ENCODE data around the gene TRAPPC8.
A peak's percentile ranks its signal among the peaks of the same experiment; 100 is the strongest.
"Not testable (repeated sequence)": the region's sequence is repeated elsewhere in the genome, so short reads cannot be mapped to it uniquely, and the experiment has no call there.

The TRAPPC8 gene

GRCh38 chr18:31860488-31860887, 82.4 kb downstream of the TRAPPC8 start:
- no peak for DNase-seq

DNA sequence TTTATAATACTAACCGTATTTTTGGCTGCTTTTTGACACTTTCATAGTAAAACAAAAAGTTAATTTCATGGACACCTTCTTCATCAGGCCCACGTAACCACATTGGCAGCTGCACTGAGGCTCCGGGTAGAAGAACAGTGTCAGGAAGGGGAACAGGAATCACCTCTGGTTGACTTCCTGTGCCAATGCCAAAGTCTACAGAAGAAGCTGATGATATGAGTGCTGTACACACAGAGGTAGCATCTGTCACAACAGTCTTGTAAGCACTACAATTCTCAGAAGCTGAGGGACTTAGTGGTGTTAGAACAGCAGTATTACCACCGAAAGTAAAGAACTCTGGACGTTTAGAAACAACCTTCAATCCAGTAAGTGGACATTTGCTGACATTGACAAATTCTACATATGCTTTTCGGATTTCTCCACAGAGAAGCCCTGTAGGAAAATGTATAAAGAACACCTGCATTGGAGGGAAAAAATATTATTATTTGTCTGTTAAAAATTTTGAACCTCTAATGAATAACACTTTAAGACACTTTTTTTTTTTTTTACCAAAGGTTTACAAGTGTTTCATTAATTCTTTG, 85.3 kb downstream of the TRAPPC8 start:
- DNase-seq: no peak

- DNase-seq: no peak
These were observed 92.1 kb downstream of the TRAPPC8 start for GRCh38 chr18:31850844-31851243.

DNA sequence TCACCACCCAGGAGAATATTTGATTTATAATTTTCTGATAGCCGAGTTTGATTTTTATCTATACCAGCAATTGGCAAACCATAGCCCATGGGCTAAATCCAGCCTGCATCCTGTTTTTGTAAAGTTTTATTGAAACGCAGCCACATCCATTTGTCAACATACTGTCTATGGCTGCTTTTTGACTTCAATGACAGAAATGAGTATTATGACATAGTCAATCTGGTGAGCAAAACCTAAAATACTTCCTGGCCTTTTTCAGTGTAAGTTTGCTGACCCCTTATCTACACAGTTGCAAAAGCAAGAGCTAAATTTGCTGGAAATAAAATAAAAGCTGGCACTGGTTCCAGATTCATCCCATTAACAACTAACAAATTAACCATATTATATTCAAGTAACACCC, 102.4 kb downstream of the TRAPPC8 start:
- DNase-seq: no peak

- no peak for DNase-seq
These were observed 105.0 kb downstream of the TRAPPC8 start for GRCh38 chr18:31837879-31838278.

DNA sequence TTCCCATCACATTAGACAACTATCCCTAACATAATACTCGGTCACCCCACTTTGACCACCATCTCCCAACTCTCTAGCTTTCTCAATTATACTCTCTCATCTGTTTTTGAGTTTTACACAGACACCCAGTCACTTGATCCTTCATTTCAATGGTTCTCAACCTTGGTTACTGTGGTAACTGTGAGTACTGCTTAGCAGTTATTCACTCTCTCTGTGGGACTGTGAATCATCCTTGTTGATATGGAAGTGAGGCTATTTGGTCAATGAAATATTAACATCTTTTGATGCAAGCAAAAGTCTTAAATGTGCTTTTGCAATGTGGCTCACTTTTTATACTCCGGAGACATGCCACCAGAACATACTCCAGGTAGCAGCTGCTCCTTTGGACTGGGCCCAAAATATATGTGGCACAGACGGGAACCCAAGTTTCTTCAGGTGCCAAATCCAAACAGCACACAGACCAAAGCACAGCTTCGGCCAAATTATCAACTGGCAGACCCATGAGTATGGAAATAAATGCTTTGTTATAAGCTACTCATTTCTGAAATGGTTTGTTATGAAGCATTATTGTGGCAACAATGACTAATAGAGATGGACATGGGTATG, 107.3 kb downstream of the TRAPPC8 start:
- DNase-seq: no peak

GRCh38 chr18:31831903-31832302, 111.0 kb downstream of the TRAPPC8 start:
- DNase-seq: no peak

DNA sequence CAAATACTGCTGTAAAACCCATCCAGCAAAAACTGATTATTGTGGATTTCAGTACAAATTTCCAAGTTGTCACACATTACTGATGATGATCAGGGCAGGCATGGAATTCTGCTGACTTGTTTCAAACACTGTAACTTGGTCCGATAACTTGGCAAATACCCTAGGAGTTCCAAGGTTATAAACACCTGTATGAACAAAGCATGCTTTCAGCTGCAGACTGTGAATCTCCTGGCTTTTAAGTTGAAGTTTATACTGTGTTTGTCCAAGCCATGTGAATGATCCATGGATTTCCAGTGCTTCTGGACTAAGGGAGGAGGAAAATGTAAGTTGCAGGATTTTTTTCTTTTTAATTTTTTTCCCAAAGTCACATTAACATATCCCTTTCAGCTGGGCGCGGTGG, 112.2 kb downstream of the TRAPPC8 start:
- no peak for DNase-seq

DNA sequence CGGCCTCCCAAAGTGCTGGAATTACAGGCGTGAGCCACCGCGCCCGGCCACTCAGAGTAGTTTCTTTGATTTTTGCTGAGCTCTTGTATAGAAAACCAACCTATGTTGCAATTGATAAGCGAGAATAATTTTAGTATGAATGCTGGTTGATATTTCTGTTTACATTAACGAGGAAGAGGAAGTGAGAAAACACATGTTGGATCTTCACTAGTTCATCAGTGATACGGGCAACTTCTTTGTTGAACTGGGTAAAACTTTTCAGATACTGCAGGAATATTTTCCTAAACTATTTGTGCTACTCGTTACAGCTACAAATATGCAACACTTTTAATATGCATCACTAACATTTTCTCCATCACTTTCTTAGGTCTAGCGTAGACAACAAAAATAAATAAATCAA, 114.3 kb downstream of the TRAPPC8 start:
- no peak for DNase-seq

DNA sequence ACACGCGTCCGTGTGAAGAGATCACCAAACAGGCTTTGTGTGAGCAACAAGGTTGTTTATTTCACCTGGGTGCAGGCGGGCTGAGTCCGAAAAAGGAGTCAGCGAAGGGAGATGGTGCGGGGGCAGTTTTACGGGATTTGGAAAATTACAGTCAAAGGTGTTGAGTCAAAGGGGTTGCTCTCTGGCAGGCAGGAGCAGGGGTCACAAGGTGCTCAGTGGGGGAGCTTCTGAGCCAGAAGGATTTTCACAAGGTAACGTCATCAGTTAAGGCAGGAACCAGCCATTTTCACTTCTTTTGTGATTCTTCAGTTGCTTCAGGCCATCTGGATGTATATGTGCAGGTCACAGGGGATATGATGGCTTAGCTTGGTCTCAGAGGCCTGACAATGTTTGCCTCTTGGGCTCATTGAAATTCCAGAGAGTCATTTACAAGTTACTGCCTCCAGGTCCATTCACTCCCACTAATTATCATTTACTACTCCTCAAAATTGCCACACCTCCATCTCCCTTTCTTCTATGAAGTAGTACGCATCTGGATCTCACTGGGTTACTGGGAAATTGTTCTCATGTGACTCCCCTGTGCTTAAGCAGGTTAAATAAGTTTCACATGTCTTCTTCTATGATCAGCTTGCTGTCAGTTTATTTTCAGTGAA, 116.1 kb downstream of the TRAPPC8 start:
- DNase-seq: not testable (repeated sequence)

DNA sequence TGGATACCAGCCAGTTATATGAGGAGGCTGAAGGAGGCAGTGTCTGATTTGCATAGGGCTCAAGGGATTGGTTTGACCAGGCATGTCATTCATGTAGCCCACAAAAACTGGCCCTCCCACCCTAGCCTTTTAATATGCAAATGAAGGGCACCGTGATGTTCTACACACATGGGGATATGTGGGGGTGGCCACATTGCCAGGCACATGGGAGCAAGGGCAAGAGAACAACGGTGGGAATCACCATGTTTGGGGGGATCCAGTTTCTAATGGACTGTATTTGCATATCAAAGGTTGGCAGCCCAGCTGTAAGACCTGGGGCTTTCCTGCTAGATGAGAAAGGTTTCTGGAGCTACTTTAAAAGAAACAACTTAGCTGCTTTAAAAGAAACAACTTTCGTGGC, 117.2 kb downstream of the TRAPPC8 start:
- DNase-seq: no peak

DNA sequence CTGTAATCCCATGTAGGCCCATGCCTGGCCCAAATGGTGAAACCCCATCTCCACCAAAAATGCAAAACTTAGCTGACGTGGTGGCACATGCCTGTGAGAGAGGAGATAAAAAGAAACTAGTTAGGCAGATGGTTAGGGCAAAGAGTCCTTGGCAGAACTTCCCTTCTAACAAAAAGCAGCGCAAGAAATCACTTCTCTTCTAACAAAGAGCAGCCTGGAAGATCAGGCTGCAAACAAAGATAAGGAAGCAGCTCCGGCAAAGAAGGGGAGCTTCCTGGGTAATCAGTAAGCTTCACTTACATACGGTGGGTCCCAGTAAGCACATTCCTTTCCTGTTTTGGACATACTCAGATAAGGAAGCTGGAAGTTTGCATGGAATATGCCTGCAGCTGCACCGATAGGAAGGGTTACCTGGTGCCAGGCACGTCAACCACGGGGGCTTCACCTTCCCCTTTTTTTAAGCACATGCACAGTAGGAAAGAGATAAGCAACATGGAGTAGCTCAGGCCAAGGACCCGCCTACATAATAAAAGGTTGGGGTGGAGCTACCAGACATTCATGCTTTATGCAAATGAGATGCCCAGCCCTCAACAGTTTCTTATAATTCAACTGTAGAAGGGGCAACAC, 121.3 kb downstream of the TRAPPC8 start:
- no peak for DNase-seq

DNA sequence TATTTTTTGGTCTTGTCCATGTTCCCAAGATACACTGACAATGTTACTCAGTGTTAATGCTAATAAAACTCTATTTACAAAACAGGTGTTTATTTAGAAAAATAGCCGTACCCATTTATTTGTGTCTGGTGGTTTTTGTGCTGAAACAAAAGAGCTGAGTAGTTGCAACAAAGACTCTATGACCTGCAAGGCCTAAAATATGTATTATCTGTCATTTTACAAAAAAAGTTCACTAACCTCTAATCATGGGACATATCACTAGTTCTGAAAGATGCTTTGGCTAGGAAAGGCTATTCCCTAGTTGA, 123.1 kb downstream of the TRAPPC8 start:
- DNase-seq: no peak

GRCh38 chr18:31819106-31819924, 123.6 kb downstream of the TRAPPC8 start:
- DNase-seq: peak; percentile 45

DNA sequence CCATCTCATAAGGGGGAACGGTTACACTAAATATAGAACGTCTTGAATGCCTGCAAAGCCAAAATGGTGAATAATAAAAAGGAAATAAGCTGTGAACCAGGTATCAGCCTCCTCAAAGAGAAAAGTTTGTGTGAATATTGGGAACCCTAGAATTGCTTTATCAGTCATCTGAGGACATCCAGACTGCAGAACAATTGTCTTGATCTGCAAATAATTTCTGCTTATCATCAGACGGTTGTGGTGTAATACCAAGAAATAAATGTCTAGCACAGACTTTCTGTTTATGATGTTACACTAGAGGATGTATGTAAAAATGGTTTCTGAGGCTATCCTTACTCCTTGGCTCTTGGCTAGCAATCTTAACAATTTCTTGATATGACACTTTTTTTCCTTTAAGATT, 128.8 kb downstream of the TRAPPC8 start:
- DNase-seq: no peak

DNA sequence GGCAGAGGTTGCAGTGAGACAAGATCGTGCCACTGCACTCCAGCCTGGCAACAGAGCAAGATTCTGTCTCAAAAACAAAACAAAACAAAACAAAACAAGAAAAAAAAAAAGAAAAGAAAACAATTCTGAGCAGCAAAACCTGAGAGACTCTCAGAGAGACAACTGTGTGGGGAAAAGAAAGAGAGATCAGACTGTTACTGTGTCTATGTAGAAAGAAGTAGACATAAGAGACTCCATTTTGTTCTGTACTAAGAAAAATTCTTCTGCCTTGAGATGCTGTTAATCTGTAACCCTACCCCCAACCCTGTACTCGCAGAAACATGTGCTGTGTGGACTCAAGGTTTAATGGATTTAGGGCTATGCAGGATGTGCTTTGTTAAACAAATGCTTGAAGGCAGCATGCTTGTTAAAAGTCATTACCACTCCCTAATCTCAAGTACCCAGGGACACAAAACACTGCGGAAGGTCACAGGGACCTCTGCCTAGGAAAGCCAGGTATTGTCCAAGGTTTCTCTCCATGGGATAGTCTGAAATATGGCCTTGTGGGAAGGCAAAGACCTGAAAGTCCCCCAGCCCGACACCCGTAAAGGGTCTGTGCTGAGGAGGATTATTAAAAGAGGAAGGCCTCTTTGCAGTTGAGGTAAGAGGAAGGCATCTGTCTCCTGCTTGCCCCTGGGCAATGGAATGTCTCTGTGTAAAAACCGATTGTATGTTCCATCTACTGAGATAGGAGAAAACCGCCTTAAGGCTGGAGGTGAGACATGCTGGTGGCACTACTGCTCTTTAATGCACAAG, 132.4 kb downstream of the TRAPPC8 start:
- DNase-seq: not testable (repeated sequence)

GRCh38 chr18:31809049-31809448, 133.9 kb downstream of the TRAPPC8 start:
- DNase-seq: not testable (repeated sequence)

DNA sequence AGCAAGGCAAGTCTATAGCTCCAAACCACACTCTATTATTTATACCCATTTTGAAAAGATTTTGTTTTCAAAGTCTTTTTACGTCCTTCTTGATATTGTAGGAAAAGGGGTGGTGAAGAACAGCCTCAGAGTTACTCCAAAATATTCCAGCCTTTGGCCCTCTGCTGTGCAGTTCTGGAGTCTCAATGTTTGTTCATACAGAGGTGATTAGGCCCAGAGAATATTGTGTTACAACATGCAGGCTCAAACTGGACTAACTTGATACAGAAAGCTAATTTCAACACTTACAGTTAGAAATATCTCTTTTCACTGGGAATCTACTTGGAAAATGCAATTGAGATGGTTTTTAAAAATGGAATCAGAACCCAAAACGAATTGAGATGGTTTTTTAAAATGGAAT, 141.8 kb downstream of the TRAPPC8 start:
- no peak for DNase-seq

DNA sequence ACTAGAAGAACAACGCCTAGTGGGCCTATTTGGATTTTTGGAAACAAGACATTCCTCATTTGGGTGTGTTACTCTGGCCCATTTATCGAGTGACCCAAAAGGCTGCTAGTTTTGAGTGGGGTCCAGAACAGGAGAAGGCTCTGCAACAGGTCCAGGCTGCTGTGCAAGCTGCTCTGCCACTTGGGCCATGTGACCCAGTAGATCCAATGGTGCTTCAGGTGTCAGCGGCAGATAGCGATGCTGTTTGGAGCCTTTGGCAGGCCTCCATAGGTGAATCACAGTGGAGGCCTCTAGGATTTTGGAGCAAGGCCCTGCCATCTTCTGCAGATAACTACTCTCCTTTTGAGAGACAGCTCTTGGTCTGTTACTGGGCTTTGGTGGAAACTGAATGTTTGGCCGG, 143.7 kb downstream of the TRAPPC8 start:
- DNase-seq: not testable (repeated sequence)

- DNase-seq: no peak
These were observed 144.5 kb downstream of the TRAPPC8 start for GRCh38 chr18:31798399-31798798.

- no peak for DNase-seq
These were observed 147.2 kb downstream of the TRAPPC8 start for GRCh38 chr18:31795747-31796146.

DNA sequence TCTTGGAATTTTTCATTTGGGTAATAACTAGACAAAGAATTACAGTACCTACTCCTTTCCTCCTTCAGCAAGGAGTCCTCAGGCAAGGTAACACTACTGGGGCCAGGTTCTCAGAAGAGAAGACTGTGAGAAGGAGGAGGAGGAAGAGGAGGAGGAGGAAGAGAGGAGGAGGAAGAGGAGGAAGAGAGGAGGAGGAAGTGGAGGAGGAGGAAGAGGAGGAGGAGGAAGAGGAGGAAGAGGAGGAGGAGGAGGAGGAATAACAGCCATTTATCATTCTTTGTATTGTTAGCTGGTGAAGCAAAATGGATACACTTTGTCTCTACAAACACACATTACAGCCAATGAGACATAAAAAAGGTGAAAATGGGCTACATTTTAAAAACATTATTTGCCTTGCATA, 149.4 kb downstream of the TRAPPC8 start:
- no peak for DNase-seq

- DNase-seq: no peak
These were observed 150.4 kb downstream of the TRAPPC8 start for GRCh38 chr18:31792580-31792911.

Measured in activated CD4-positive, alpha-beta T cell treated with anti-CD3 and anti-CD28 coated beads, Interleukin-2, amount 50 U/mL, for 16 hours (primary cell).